SU-DHL-6 (cell line): Measurements from ENCODE around the gene IVD.

Experiments used
- CTCF ChIP-seq: fragments of 200-600 bp; sonication (generic); IDR thresholded peaks from one replicate; pipeline ENCODE4 v1.5.1; 2017; ENCODE audit warnings: antibody characterized with exemption, mild to moderate bottlenecking, low read length, moderate library complexity; ENCODE audit not compliant: insufficient read depth, poor library complexity, severe bottlenecking
- EZH2phosphoT487 ChIP-seq: fragments of 200-600 bp; sonication (generic), shearing (Covaris generic); conservative IDR thresholded peaks from 2 replicates; pipeline ENCODE4 v1.6.1; 2018; ENCODE audit warnings: mild to moderate bottlenecking, antibody characterized with exemption, low read length, moderate library complexity, mixed read lengths

- no peak for TF ChIP-seq CTCF
- no peak for TF ChIP-seq EZH2phosphoT487
Measured at GRCh38 chr15:40388941-40389823, 16.4 kb upstream of the IVD start.
